GM12864 (cell line): Measurements from ENCODE around the gene MRPS15.

Source experiments
- DNase-seq: peaks from one replicate; pipeline ENCODE4 v3.0.0-alpha.2; 2011; ENCODE audit warnings: low read depth
- H3K4me3 ChIP-seq: 2 replicates; pipeline ENCODE4 v1.5.1; 2011; ENCODE audit warnings: mild to moderate bottlenecking, low read depth, low read length, control low read depth
- TF ChIP-seq, protein P1 (sequence below): IDR thresholded peaks from 2 replicates; pipeline ENCODE4 v1.5.1; 2011; ENCODE audit warnings: low read depth, mild to moderate bottlenecking, moderate library complexity, low read length, control low read depth, inconsistent platforms; ENCODE audit errors: missing control alignments

Gene MRPS15

GRCh38 chr1:36448530-36449056, 15.6 kb downstream of the MRPS15 start:
- DNase-seq = no peak
- no peak overlapping the region for H3K4me3 ChIP-seq
- TF ChIP-seq, protein P1, sequence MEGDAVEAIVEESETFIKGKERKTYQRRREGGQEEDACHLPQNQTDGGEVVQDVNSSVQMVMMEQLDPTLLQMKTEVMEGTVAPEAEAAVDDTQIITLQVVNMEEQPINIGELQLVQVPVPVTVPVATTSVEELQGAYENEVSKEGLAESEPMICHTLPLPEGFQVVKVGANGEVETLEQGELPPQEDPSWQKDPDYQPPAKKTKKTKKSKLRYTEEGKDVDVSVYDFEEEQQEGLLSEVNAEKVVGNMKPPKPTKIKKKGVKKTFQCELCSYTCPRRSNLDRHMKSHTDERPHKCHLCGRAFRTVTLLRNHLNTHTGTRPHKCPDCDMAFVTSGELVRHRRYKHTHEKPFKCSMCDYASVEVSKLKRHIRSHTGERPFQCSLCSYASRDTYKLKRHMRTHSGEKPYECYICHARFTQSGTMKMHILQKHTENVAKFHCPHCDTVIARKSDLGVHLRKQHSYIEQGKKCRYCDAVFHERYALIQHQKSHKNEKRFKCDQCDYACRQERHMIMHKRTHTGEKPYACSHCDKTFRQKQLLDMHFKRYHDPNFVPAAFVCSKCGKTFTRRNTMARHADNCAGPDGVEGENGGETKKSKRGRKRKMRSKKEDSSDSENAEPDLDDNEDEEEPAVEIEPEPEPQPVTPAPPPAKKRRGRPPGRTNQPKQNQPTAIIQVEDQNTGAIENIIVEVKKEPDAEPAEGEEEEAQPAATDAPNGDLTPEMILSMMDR = no peak

- TF ChIP-seq, protein P1 = no peak
- H3K4me3 ChIP-seq = no peak overlapping the region
- no peak for DNase-seq
Observed at GRCh38 chr1:36447450-36447849, 16.7 kb downstream of the MRPS15 start.

GRCh38 chr1:36446746-36447145, 17.4 kb downstream of the MRPS15 start:
- H3K4me3 ChIP-seq = no peak overlapping the region
- TF ChIP-seq, protein P1 = no peak
- no peak for DNase-seq

DNA sequence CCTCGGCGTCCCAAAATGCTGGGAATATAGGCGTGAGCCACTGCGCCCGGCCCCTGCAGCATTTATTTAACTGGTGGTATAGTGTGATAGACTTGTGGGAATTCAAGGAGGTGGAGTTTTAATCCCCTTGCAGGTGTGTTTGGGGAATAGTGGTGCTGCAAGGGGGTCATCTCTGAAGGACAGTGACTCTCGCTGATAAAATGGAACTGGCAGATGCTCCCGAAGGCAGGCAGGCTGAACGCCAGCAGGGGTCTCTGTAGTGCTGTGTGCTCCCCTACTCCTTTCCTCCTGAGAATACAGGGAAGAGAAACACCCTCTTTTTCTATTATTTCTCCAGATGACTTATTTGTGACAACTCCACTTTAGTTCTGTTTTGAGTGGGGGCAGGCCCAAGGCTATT, 17.9 kb downstream of the MRPS15 start:
- TF ChIP-seq, protein P1 = peak; percentile 62
- no peak overlapping the region for H3K4me3 ChIP-seq
- no peak for DNase-seq

DNA sequence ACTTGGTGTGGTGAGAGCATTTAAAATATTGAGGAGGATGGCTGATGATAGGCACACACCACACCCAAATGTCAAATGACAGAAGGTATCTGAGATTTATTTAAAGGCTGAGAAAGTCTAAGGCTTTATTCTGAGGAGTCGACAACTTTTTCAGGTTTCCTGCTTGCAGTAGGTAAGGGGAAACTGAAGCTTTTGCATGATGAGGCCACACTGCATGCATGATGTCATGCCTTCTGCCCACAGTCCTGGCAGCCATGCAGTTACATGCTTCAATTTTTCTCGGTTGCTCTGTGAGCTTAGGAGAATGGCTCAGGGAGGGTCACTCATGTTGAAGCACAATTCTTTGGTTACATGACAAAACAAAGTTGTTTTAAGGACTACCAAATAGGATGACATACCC, 20.9 kb downstream of the MRPS15 start:
- no peak overlapping the region for H3K4me3 ChIP-seq
- TF ChIP-seq, protein P1 = no peak
- no peak for DNase-seq

GRCh38 chr1:36442337-36442736, 21.8 kb downstream of the MRPS15 start:
- DNase-seq = no peak
- TF ChIP-seq, protein P1 = no peak
- H3K4me3 ChIP-seq = no peak overlapping the region

- H3K4me3 ChIP-seq = no peak overlapping the region
- DNase-seq = no peak
- TF ChIP-seq, protein P1 = no peak
Observed at GRCh38 chr1:36440646-36441045, 23.5 kb downstream of the MRPS15 start.
